ENCODE data around the gene TTLL11. TPM values are rescaled to one million over a fixed set of nuclear protein-coding genes. Genes with fewer than 3 reads are reported as not detected.

Gene TTLL11
- total and polyA plus RNA-seq, 2 experiments from 2014 or later: 4.7 to 6.7 TPM

GRCh38 chr9:121815084-121815483 lies 278.0 kb downstream of the TTLL11 start:
- DNase-seq (ENCODE audit: low read depth in 1 of 2, low spot score in 1 of 2): no peak
- no peaks in the 10 kb centered on the region for H3K36me3 ChIP-seq
- no peak overlapping the region for H3K4me3 ChIP-seq
- TF ChIP-seq CTCF (IDR thresholded peaks at IDR 0.05; ENCODE audit: low read depth, low read length): no peak
- no peaks in the 10 kb centered on the region for H3K27me3 ChIP-seq
- H3K4me1 ChIP-seq (ENCODE audit: low read depth): peaks cover 12% of the 10 kb centered on the region
- H3K9me3 ChIP-seq (ENCODE audit: low read depth): no peaks in the 10 kb centered on the region
- H3K27ac ChIP-seq: no peak overlapping the region

- DNase-seq (ENCODE audit: low read depth in 1 of 2, low spot score in 1 of 2): no peak
- Histone ChIP-seq H3K27me3 (no peaks in the 10 kb centered on the region), H3K27ac (no peak overlapping the region), H3K4me3 (no peak overlapping the region), H3K36me3 (no peaks in the 10 kb centered on the region), H3K9me3 (ENCODE audit: low read depth) (no peaks in the 10 kb centered on the region), H3K4me1 (ENCODE audit: low read depth) (peaks cover 12% of the 10 kb centered on the region)
- TF ChIP-seq CTCF (IDR thresholded peaks at IDR 0.05; ENCODE audit: low read depth, low read length): no peak
Observed at GRCh38 chr9:121814594-121814993, 278.5 kb downstream of the TTLL11 start.

GRCh38 chr9:121813519-121814210 lies 279.4 kb downstream of the TTLL11 start:
- H3K4me1 ChIP-seq (ENCODE audit: low read depth): peaks cover 12% of the 10 kb centered on the region
- no peaks in the 10 kb centered on the region for H3K9me3 ChIP-seq (ENCODE audit: low read depth)
- H3K27ac ChIP-seq: no peak overlapping the region
- no peaks in the 10 kb centered on the region for H3K27me3 ChIP-seq
- no peaks in the 10 kb centered on the region for H3K36me3 ChIP-seq
- H3K4me3 ChIP-seq: no peak overlapping the region
- no peak for DNase-seq (ENCODE audit: low read depth in 1 of 2, low spot score in 1 of 2)
- TF ChIP-seq CTCF (IDR thresholded peaks at IDR 0.05; ENCODE audit: low read depth, low read length): no peak

- no peak for DNase-seq (ENCODE audit: low read depth in 1 of 2, low spot score in 1 of 2)
- TF ChIP-seq CTCF (IDR thresholded peaks at IDR 0.05; ENCODE audit: low read depth, low read length): no peak
Observed at GRCh38 chr9:121812159-121812735, 280.9 kb downstream of the TTLL11 start.

GRCh38 chr9:121811751-121812150 lies 281.4 kb downstream of the TTLL11 start:
- Histone ChIP-seq H3K9me3 (ENCODE audit: low read depth) (no peaks in the 10 kb centered on the region), H3K4me3 (no peak overlapping the region), H3K27me3 (no peaks in the 10 kb centered on the region), H3K36me3 (no peaks in the 10 kb centered on the region), H3K27ac (no peak overlapping the region), H3K4me1 (ENCODE audit: low read depth) (peaks cover 12% of the 10 kb centered on the region)
- DNase-seq (ENCODE audit: low read depth in 1 of 2, low spot score in 1 of 2): no peak
- TF ChIP-seq CTCF (IDR thresholded peaks at IDR 0.05; ENCODE audit: low read depth, low read length): no peak

More at GRCh38 chr9:121812159-121812735, 280.9 kb downstream of the TTLL11 start:
- Histone ChIP-seq H3K4me3 (no peak overlapping the region), H3K27ac (no peak overlapping the region), H3K9me3 (ENCODE audit: low read depth) (no peaks in the 10 kb centered on the region), H3K4me1 (ENCODE audit: low read depth) (peaks cover 12% of the 10 kb centered on the region), H3K27me3 (no peaks in the 10 kb centered on the region), H3K36me3 (no peaks in the 10 kb centered on the region)

All from cardiac muscle cell (in vitro differentiated cells and primary cell).